WTC11 (cell line): ENCODE measurements around the gene DNAJB12. TPM values are rescaled to one million over a fixed set of nuclear protein-coding genes. Genes with fewer than 3 reads are reported as not detected.

Experiments used
- ATAC-seq: fragments of 200-7000 bp; cut with Tn5 transposase; 2 replicates; pipeline ENCODE4 v1.10.0; 2021; ENCODE audit warnings: mild to moderate bottlenecking, moderate library complexity
- CTCF ChIA-PET: fragments of 300-600 bp; sonication (Branson Sonifier 250); formaldehyde crosslinking; loops from one replicate; lab custom pipeline; 2021; ENCODE audit warnings: antibody characterized with exemption; lab: Charles Lee
- POLR2A ChIA-PET: fragments of 350-600 bp; sonication (Branson Sonifier 250); formaldehyde crosslinking; loops from one replicate; lab custom pipeline; 2021; ENCODE audit warnings: antibody characterized with exemption; lab: Charles Lee
- DNase-seq: peaks from one replicate; pipeline ENCODE4 v3.0.0; 2021; ENCODE audit warnings: low spot score
- H3K27ac Mint-ChIP-seq: 2 replicates; pipeline ENCODE4 v1.8.0; 2021; ENCODE audit warnings: mixed read lengths
- H3K27me3 Mint-ChIP-seq: 2 replicates; pipeline ENCODE4 v1.8.0; 2021; ENCODE audit warnings: low read depth, mild to moderate bottlenecking, moderate library complexity, mixed read lengths
- H3K36me3 Mint-ChIP-seq: 2 replicates; pipeline ENCODE4 v1.8.0; 2021; ENCODE audit warnings: mixed read lengths
- H3K4me1 Mint-ChIP-seq: 2 replicates; pipeline ENCODE4 v1.8.0; 2022; ENCODE audit warnings: mixed read lengths
- H3K4me3 Mint-ChIP-seq: 2 replicates; pipeline ENCODE4 v1.8.0; 2021; ENCODE audit warnings: mild to moderate bottlenecking, moderate library complexity, mixed read lengths
- H3K9me3 Mint-ChIP-seq: 2 replicates; pipeline ENCODE4 v1.8.0; 2021; ENCODE audit warnings: mixed read lengths
- CBFB ChIP-seq: sonication (generic); formaldehyde crosslinking; IDR thresholded peaks from 2 replicates; pipeline ENCODE4 v1.8.1; 2022; ENCODE audit warnings: mild to moderate bottlenecking, low read depth, missing genetic modification reagents
- CREB1 ChIP-seq: sonication (generic); formaldehyde crosslinking; IDR thresholded peaks from 2 replicates; pipeline ENCODE4 v1.8.0; 2023; ENCODE audit warnings: mild to moderate bottlenecking, missing genetic modification reagents
- CTCF ChIP-seq: fragments of 200-600 bp; IDR thresholded peaks from 2 replicates; pipeline ENCODE4 v1.8.0; 2022; ENCODE audit warnings: antibody characterized with exemption
- E2F5 ChIP-seq: sonication (generic); formaldehyde crosslinking; IDR thresholded peaks from 2 replicates; pipeline ENCODE4 v1.8.1; 2022; ENCODE audit warnings: mild to moderate bottlenecking, moderate library complexity, missing genetic modification reagents
- ELF4 ChIP-seq: sonication (generic); formaldehyde crosslinking; IDR thresholded peaks from 2 replicates; pipeline ENCODE4 v1.8.1; 2022; ENCODE audit warnings: low read depth, mild to moderate bottlenecking, moderate library complexity, missing genetic modification reagents
- EMX1 ChIP-seq: fragments of 250-450 bp; sonication (Bioruptor Pico); IDR thresholded peaks from 2 replicates; pipeline ENCODE4 v1.8.0; 2021; ENCODE audit warnings: mild to moderate bottlenecking
- FOXK1 ChIP-seq: sonication (generic); formaldehyde crosslinking; IDR thresholded peaks from 2 replicates; pipeline ENCODE4 v1.8.0; 2022; ENCODE audit warnings: mild to moderate bottlenecking, moderate library complexity, missing genetic modification reagents
- GABPB1 ChIP-seq: sonication (generic); formaldehyde crosslinking; IDR thresholded peaks from 2 replicates; pipeline ENCODE4 v1.8.1; 2023; ENCODE audit warnings: mild to moderate bottlenecking, missing genetic modification reagents
- GRHL2 ChIP-seq: fragments of 250-450 bp; sonication (Bioruptor Pico); IDR thresholded peaks from 2 replicates; pipeline ENCODE4 v1.8.0; 2022; ENCODE audit warnings: mild to moderate bottlenecking, moderate library complexity; ENCODE audit not compliant: insufficient replicate concordance, severe bottlenecking
- GTF2I ChIP-seq: fragments of 250-450 bp; sonication (Bioruptor Pico); conservative IDR thresholded peaks from 2 replicates; pipeline ENCODE4 v1.4.0; 2021; ENCODE audit warnings: mild to moderate bottlenecking
- IRF1 ChIP-seq: sonication (generic); formaldehyde crosslinking; IDR thresholded peaks from 2 replicates; pipeline ENCODE4 v1.8.0; 2023; ENCODE audit warnings: missing genetic modification reagents
- JAZF1 ChIP-seq: fragments of 250-450 bp; sonication (Bioruptor Pico); IDR thresholded peaks from 2 replicates; pipeline ENCODE4 v1.9.0; 2021; ENCODE audit warnings: moderate library complexity, mild to moderate bottlenecking, inconsistent platforms
- MXD4 ChIP-seq: fragments of 250-450 bp; sonication (Bioruptor Pico); IDR thresholded peaks from 2 replicates; pipeline ENCODE4 v1.8.0; 2021; ENCODE audit warnings: mild to moderate bottlenecking, moderate library complexity, borderline replicate concordance
- NFE2L1 ChIP-seq: sonication (generic); formaldehyde crosslinking; IDR thresholded peaks from 2 replicates; pipeline ENCODE4 v1.8.1; 2023; ENCODE audit warnings: missing genetic modification reagents
- NFYB ChIP-seq: sonication (generic); formaldehyde crosslinking; conservative IDR thresholded peaks from 2 replicates; pipeline ENCODE4 v1.8.0; 2022; ENCODE audit warnings: low read depth, missing genetic modification reagents
- NR2C2 ChIP-seq: sonication (generic); formaldehyde crosslinking; IDR thresholded peaks from 2 replicates; pipeline ENCODE4 v1.8.0; 2022; ENCODE audit warnings: mild to moderate bottlenecking, missing genetic modification reagents
- NR3C1 ChIP-seq: sonication (generic); formaldehyde crosslinking; conservative IDR thresholded peaks from 2 replicates; pipeline ENCODE4 v1.8.1; 2023; ENCODE audit warnings: low read depth, mild to moderate bottlenecking, missing genetic modification reagents
- PRDM15 ChIP-seq: sonication (generic); formaldehyde crosslinking; IDR thresholded peaks from 2 replicates; pipeline ENCODE4 v1.8.0; 2022; ENCODE audit warnings: missing genetic modification reagents
- RORB ChIP-seq: fragments of 250-450 bp; sonication (Bioruptor Pico); IDR thresholded peaks from 2 replicates; pipeline ENCODE4 v1.9.0; 2021; ENCODE audit warnings: mild to moderate bottlenecking
- SMAD4 ChIP-seq: sonication (generic); formaldehyde crosslinking; IDR thresholded peaks from 2 replicates; pipeline ENCODE4 v1.8.0; 2022; ENCODE audit warnings: mild to moderate bottlenecking, missing genetic modification reagents
- ZNF121 ChIP-seq: sonication (generic); formaldehyde crosslinking; IDR thresholded peaks from 2 replicates; pipeline ENCODE4 v1.8.0; 2023; ENCODE audit warnings: missing genetic modification reagents
- ZNF219 ChIP-seq: sonication (generic); formaldehyde crosslinking; IDR thresholded peaks from 2 replicates; pipeline ENCODE4 v1.8.0; 2023; ENCODE audit warnings: missing genetic modification reagents, mild to moderate bottlenecking, borderline replicate concordance
- ZNF232 ChIP-seq: sonication (generic); formaldehyde crosslinking; IDR thresholded peaks from 2 replicates; pipeline ENCODE4 v1.8.0; 2022; ENCODE audit warnings: mild to moderate bottlenecking, missing genetic modification reagents
- ZNF532 ChIP-seq: fragments of 250-450 bp; sonication (Bioruptor Pico); IDR thresholded peaks from 2 replicates; pipeline ENCODE4 v1.9.0; 2021; ENCODE audit warnings: mild to moderate bottlenecking, borderline replicate concordance
- ZNF671 ChIP-seq: fragments of 250-450 bp; sonication (Bioruptor Pico); IDR thresholded peaks from 2 replicates; pipeline ENCODE4 v1.8.0; 2021; ENCODE audit warnings: mild to moderate bottlenecking
- total RNA-seq: library from RNA; stranded (reverse); gene quantifications from 3 replicates; pipeline ENCODE4 v1.2.3, GENCODE V29; 2021

The DNAJB12 gene
- total RNA-seq, 1 experiment from 2014 or later: 21.6 TPM

GRCh38 chr10:72349438-72349837, 5.3 kb downstream of the DNAJB12 start:
- TF ChIP-seq NR2C2 (CRISPR knock-in tag) (no peak), GRHL2 (no peak), ZNF219 (CRISPR knock-in tag) (no peak), NR3C1 (no peak), CTCF (no peak), NFE2L1 (CRISPR knock-in tag) (no peak), FOXK1 (CRISPR knock-in tag) (no peak), EMX1 (CRISPR knock-in tag) (no peak), ZNF121 (CRISPR knock-in tag) (no peak), GABPB1 (no peak), ZNF232 (CRISPR knock-in tag) (no peak), ZNF532 (CRISPR knock-in tag) (no peak), MXD4 (CRISPR knock-in tag) (no peak), NFYB (CRISPR knock-in tag) (no peak), ELF4 (CRISPR knock-in tag) (no peak), RORB (CRISPR knock-in tag) (no peak), GTF2I (CRISPR knock-in tag) (no peak), JAZF1 (CRISPR knock-in tag) (no peak), E2F5 (CRISPR knock-in tag) (no peak)
- H3K4me1 Mint-ChIP-seq: peaks cover 20% of the 10 kb centered on the region
- no peak for ATAC-seq
- no peak overlapping the region for H3K27ac Mint-ChIP-seq
- no peak for DNase-seq
- CTCF ChIA-PET: interaction anchor here (1.0 to 1.5 kb wide), 2 partner anchors 8 to 26 kb away, joined by 3 to 4 read pairs; no protein-coding TSS in a partner anchor
- no peak overlapping the region for H3K4me3 Mint-ChIP-seq
- H3K27me3 Mint-ChIP-seq: no peaks in the 10 kb centered on the region
- H3K9me3 Mint-ChIP-seq: no peaks in the 10 kb centered on the region
- peaks cover 3% of the 10 kb centered on the region; the same call in 1 of the 2 replicates for H3K36me3 Mint-ChIP-seq
- POLR2A ChIA-PET: no interaction called here

- Mint-ChIP-seq H3K4me3 (no peak overlapping the region), H3K27ac (0 out of 2 replicates have a peak overlapping the region, but pooled peaks have one; percentile 45), H3K27me3 (no peaks in the 10 kb centered on the region), H3K4me1 (peaks cover 15% of the 10 kb centered on the region), H3K36me3 (peaks cover 3% of the 10 kb centered on the region), H3K9me3 (no peaks in the 10 kb centered on the region)
- ChIA-PET POLR2A (no interaction called here), CTCF (interaction anchor here (0.5 to 1.1 kb wide), 2 partner anchors 8 to 80 kb away, joined by 3 read pairs; no protein-coding TSS in a partner anchor)
- ATAC-seq: no peak; the same call in 1 of the 2 replicates
- DNase-seq: no peak
- TF ChIP-seq CTCF: no peak
- TF ChIP-seq PRDM15 (CRISPR knock-in tag): no peak
- no peak for TF ChIP-seq SMAD4 (CRISPR knock-in tag)
- no peak for TF ChIP-seq CREB1
- TF ChIP-seq ZNF671 (CRISPR knock-in tag): no peak
- TF ChIP-seq CBFB: no peak
- no peak for TF ChIP-seq IRF1 (CRISPR knock-in tag)
- TF ChIP-seq GRHL2: no peak
Observed at GRCh38 chr10:72348282-72348681, 6.4 kb downstream of the DNAJB12 start.
